HepG2 (cell line): Measurements from ENCODE around the gene GALNT11. TPM values are rescaled to one million over a fixed set of nuclear protein-coding genes. Genes with fewer than 3 reads are reported as not detected.

Source experiments
- ATAC-seq: fragments of 200-7000 bp; cut with Tn5 transposase; 3 replicates; pipeline ENCODE4 v1.9.1; 2020; ENCODE audit warnings: mild to moderate bottlenecking, moderate library complexity
- BruUV-seq: library from RNA; stranded (reverse); fragments of 400-500 nt; replicated peaks from 2 replicates; lab custom pipeline; 2021; lab: Mats Ljungman, UMichigan
- CTCF ChIA-PET: fragments of 300-600 bp; formaldehyde crosslinking; extraction: SDS; loops from one replicate; lab custom pipeline; 2021; ENCODE audit warnings: low total read pairs, inconsistent platforms, low intra/inter-chr PET ratio; lab: Yijun Ruan, JAX
- POLR2A ChIA-PET: fragments of 350-600 bp; sonication (Branson Sonifier 250); formaldehyde crosslinking; loops from one replicate; lab custom pipeline; 2020; ENCODE audit warnings: antibody characterized with exemption, inconsistent platforms; lab: Yijun Ruan, JAX
- DNase-seq: peaks from one replicate; pipeline ENCODE4 v3.0.0-alpha.2; 2015; ENCODE audit warnings: low spot score
- FAIRE-seq: peaks from 3 replicates; lab custom pipeline; 2011; peaks lifted over from hg19 to GRCh38; lab: Jason Lieb, UNC
- H2AFZ ChIP-seq: one replicate; pipeline ENCODE4 v1.6.1; 2011; ENCODE audit warnings: low read length, inconsistent platforms
- H3K27ac ChIP-seq: fragments of 300-600 bp; 3 replicates; pipeline ENCODE4 v1.8.0; 2011; ENCODE audit warnings: mixed run types, mild to moderate bottlenecking, mixed read lengths, low read length, inconsistent platforms; ENCODE audit not compliant: insufficient read depth; ENCODE audit errors: extremely low read length
- H3K27me3 ChIP-seq, 2 experiments: fragments of 200-600 bp in 1 of 2; 2 replicates in 1 of 2; 3 replicates in 1 of 2; pipeline versions ENCODE4 v1.6.0 to v1.8.0; 2011; ENCODE audit warnings: low read length in 2 of 2, mild to moderate bottlenecking in 2 of 2, moderate library complexity in 2 of 2, inconsistent platforms in 1 of 2; ENCODE audit not compliant: insufficient read depth in 2 of 2, control insufficient read depth in 1 of 2
- H3K36me3 ChIP-seq, 2 experiments: fragments of 200-600 bp in 1 of 2; replicated peaks in 1 of 2; 2 replicates in 1 of 2; 3 replicates in 1 of 2; pipeline versions ENCODE4 v1.5.1 to v1.8.0; 2011; ENCODE audit warnings: low read length in 2 of 2, inconsistent platforms in 1 of 2; ENCODE audit not compliant: insufficient read depth in 2 of 2, control insufficient read depth in 1 of 2
- H3K4me1 ChIP-seq: 2 replicates; pipeline ENCODE4 v1.5.1; 2012; ENCODE audit warnings: low read length, inconsistent platforms; ENCODE audit not compliant: insufficient read depth
- H3K4me2 ChIP-seq: 2 replicates; pipeline ENCODE4 v1.6.0; 2011; ENCODE audit warnings: low read depth, low read length, inconsistent platforms
- H3K4me3 ChIP-seq, 3 experiments: fragments of 200-600 bp in 1 of 3; sonication (generic), shearing (Covaris generic) in 1 of 3; replicated peaks in 1 of 3; 2 replicates each; pipeline ENCODE4 v1.5.1; 2011 to 2016; ENCODE audit warnings: low read length in 3 of 3, inconsistent platforms in 2 of 3, low read depth in 2 of 3, mild to moderate bottlenecking in 2 of 3, control low read depth in 1 of 3, mixed read lengths in 1 of 3; ENCODE audit not compliant: insufficient read depth in 1 of 3
- H3K79me2 ChIP-seq: one replicate; pipeline ENCODE4 v1.6.1; 2011; ENCODE audit warnings: low read length, inconsistent platforms; ENCODE audit not compliant: insufficient read depth
- H3K9ac ChIP-seq: 2 replicates; pipeline ENCODE4 v1.6.0; 2011; ENCODE audit warnings: mild to moderate bottlenecking, low read depth, low read length, inconsistent platforms; ENCODE audit not compliant: insufficient read depth
- H3K9me3 ChIP-seq: 2 replicates; pipeline ENCODE4 v1.5.1; 2012; ENCODE audit warnings: mild to moderate bottlenecking, low read length
- H4K20me1 ChIP-seq: 2 replicates; pipeline ENCODE4 v1.6.0; 2011; ENCODE audit warnings: inconsistent platforms, mild to moderate bottlenecking, low read length, moderate library complexity; ENCODE audit not compliant: insufficient read depth
- HNRNPLL ChIP-seq: fragments of 200-400 bp; formaldehyde crosslinking; IDR thresholded peaks from 2 replicates; pipeline ENCODE4 v1.6.1; 2017; ENCODE audit warnings: mild to moderate bottlenecking, low read depth, low read length; ENCODE audit not compliant: poor library complexity, severe bottlenecking
- ZNF468 ChIP-seq: sonication (generic); formaldehyde crosslinking; IDR thresholded peaks from 2 replicates; pipeline ENCODE4 v1.8.0; 2022; ENCODE audit warnings: mild to moderate bottlenecking, moderate library complexity, missing genetic modification reagents
- WGBS: methylation state at CpG from one replicate; pipeline ENCODE4 v1.1.6; 2017; ENCODE audit warnings: low lambda C conversion rate; 5-methylcytosine and 5-hydroxymethylcytosine counted together
- in situ Hi-C: cut with HindIII; loops from 2 replicates; pipeline ENCODE4 v1.10.0; 2017; ENCODE audit warnings: low pct_unique_long_range_greater_than_20kb; ENCODE audit not compliant: extremely low pct_ligation_motif_present
- intact Hi-C: fragments of 100-400 bp; cut with micrococcal nuclease; formaldehyde crosslinking; loops from one replicate; pipeline ENCODE4 v1.10.0; 2022; ENCODE audit not compliant: unreplicated experiment
- polyA plus RNA-seq, 8 experiments: library from polyadenylated mRNA; depleted of rRNA in 3 of 8; stranded (reverse) in 7 of 8; unstranded in 1 of 8; fragments of >200 nt; fragmentation: Illumina TruSeq in 4 of 8; extraction: Trizol in 4 of 8; gene quantifications; 2 replicates each; pipeline versions ENCODE4 v1.2.1 to v1.2.3, GENCODE V29; 2011 to 2016; ENCODE audit warnings: low read depth in 4 of 8, missing spikeins in 1 of 8, mixed read lengths in 1 of 8; ENCODE audit not compliant: insufficient read depth in 1 of 8
- total RNA-seq, 5 experiments: library from RNA; depleted of rRNA; stranded (reverse); fragments of >200 nt; fragmentation: Illumina TruSeq; extraction: Trizol; gene quantifications; 2 replicates each; pipeline ENCODE4 v1.2.3, GENCODE V29; 2016; ENCODE audit warnings: low read depth in 1 of 5
- TF ChIP-seq, protein P1 (sequence below): sonication (generic); formaldehyde crosslinking; IDR thresholded peaks from 2 replicates; pipeline ENCODE4 v1.5.0; 2020; ENCODE audit warnings: mild to moderate bottlenecking, missing genetic modification reagents, borderline replicate concordance

Gene GALNT11
- total and polyA plus RNA-seq, 2 of the 13 experiments (the other 11 are each of a cell fraction or from before 2014, with no cell fraction given) = 9.3 to 16.3 TPM

- TF ChIP-seq, protein P1, sequence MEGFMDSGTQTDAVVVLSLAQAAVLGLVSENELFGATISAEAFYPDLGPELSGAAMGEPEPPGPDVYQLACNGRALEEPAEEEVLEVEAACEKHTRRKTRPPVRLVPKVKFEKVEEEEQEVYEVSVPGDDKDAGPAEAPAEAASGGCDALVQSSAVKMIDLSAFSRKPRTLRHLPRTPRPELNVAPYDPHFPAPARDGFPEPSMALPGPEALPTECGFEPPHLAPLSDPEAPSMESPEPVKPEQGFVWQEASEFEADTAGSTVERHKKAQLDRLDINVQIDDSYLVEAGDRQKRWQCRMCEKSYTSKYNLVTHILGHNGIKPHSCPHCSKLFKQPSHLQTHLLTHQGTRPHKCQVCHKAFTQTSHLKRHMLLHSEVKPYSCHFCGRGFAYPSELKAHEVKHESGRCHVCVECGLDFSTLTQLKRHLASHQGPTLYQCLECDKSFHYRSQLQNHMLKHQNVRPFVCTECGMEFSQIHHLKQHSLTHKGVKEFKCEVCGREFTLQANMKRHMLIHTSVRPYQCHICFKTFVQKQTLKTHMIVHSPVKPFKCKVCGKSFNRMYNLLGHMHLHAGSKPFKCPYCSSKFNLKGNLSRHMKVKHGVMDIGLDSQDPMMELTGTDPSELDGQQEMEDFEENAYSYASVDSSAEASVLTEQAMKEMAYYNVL (CRISPR knock-in tag) = no peak
Measured at GRCh38 chr7:152127229-152127628, 101.8 kb downstream of the GALNT11 start (continued).

- peak; percentile 13 for TF ChIP-seq HNRNPLL
- TF ChIP-seq ZNF468 (CRISPR knock-in tag) = no peak
- intact Hi-C loops (no loop called here), in situ Hi-C loops (no loop called here)
- Histone ChIP-seq H3K36me3 (peaks cover 5 to 24% of the 10 kb centered on the region in 2 experiments; a peak in 3 of 5 replicates), H3K4me1 (no peaks in the 10 kb centered on the region), H3K4me2 (no peak overlapping the region), H4K20me1 (no peaks in the 10 kb centered on the region), H3K27me3 (no peaks in the 10 kb centered on the region), H2AFZ (no peak overlapping the region), H3K9me3 (no peaks in the 10 kb centered on the region), H3K79me2 (no peaks in the 10 kb centered on the region), H3K4me3 (no peak overlapping the region), H3K9ac (no peak overlapping the region), H3K27ac (no peak overlapping the region)
- 98% methylated on average over 13 of the region's 20 CpGs for WGBS
- no TSS peak for BruUV-seq
- ChIA-PET CTCF (no interaction called here), POLR2A (no interaction called here)
- ATAC-seq = no peak
- no peak for FAIRE-seq
- DNase-seq = no peak
Measured at GRCh38 chr7:152128252-152128651, 102.8 kb downstream of the GALNT11 start.
